ENCODE results near the gene MNAT1. TPM values are rescaled to one million over a fixed set of nuclear protein-coding genes. Genes with fewer than 3 reads are reported as not detected.
"Not testable (repeated sequence)": the region's sequence is repeated elsewhere in the genome, so short reads cannot be mapped to it uniquely, and the experiment has no call there.

The MNAT1 gene
- total RNA-seq, 2 donors from 2014 or later = 48.2 to 52.4 TPM

DNA sequence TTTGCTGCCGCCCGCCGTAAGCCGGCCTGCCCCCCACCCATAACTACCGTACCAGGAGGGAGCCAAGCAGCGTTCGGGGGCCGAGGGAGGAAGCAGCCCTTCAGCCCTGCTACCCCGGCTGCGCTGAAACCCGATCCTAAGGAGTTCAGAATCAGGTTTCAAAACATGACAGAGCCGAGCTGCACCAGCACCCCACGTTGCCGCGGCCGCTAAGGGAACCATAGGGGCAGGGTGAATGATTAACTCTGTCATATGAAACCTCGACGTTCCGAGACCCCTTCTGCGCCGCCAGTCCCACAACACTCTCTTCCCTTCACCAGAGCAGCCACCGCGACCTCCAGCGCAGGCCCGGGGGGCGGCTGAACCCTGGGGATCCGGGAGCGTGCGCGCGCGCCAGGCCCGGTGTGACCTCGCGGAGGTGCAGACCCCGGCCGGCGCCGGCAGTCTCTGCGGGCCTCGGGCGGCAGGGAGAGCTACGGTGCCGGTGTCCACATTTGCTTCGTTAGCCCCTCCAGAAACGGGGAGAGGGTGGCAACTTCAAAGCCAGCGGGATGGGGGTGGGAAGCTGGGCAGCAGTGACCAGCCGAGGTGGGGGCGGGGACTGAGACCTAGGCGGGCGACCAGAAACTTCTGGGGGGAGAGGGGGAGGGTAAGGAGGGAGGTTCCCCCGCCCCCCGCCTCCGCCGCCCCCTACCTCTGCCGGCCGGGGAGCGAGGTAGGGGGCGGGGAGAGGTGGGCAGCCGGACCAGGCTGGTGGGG lies 12.0 kb upstream of the MNAT1 start:
- DNase-seq (ENCODE audit: low spot score) = no peak
- Mint-ChIP-seq H3K27ac (no peak overlapping the region), H3K9me3 (no peaks in the 10 kb centered on the region), H3K36me3 (no peaks in the 10 kb centered on the region), H3K27me3 (peaks cover 49 to 57% of the 10 kb centered on the region in 2 donors), H3K4me3 (peak overlapping the region; percentile 88), H3K4me1 (ENCODE audit: low read depth in 2 of 2) (peaks cover 11 to 18% of the 10 kb centered on the region in 2 donors)
- peak; percentile 25 to 38 for ATAC-seq

DNA sequence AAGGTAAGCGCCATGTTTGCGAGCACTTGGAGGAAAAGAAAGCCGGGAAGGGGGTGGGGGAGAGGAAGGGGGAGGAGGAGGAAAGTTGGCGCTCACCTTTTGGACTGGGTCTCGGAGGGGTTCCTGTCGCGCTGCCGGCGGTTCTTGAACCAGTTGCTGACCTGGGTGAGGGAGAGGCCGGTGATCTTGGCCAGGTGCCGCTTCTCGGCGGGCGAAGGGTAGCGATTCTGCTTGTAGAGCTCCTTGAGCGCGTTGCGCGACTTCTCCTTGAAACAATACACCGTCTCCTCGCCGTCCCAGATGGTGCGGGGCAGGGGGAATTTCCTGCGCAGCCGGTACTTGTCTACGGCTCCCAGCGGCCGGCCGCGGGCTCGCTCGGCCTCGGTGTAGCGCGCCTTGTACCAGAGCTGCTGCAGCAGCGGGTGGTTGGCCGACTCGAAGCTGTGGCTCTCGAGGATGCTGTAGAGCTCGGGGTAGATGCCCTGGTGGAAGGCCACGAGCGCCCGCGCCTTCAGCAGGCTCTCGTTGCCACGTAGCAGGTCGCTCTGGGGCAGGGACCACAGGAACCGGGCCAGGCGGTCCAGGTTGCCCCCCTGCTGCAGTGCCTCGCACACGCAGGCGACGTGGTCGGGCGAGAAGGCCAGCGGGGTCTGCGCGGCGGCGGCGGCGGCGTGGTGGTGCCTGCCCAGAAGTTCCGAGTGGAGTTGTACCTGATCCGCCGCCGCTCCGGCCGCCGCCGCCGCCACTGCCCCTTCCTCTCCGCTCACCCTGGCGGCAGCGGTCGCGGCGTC lies 11.2 kb upstream of the MNAT1 start:
- H3K9me3 Mint-ChIP-seq = no peaks in the 10 kb centered on the region
- ATAC-seq (peak; percentile 68 to 71), DNase-seq (ENCODE audit: low spot score) (no peak)
- H3K4me3 Mint-ChIP-seq = peak overlapping the region; percentile 88
- H3K36me3 Mint-ChIP-seq = no peaks in the 10 kb centered on the region
- peaks cover 11 to 18% of the 10 kb centered on the region in 2 donors for H3K4me1 Mint-ChIP-seq (ENCODE audit: low read depth in 2 of 2)
- no peak overlapping the region for H3K27ac Mint-ChIP-seq
- peaks cover 54 to 60% of the 10 kb centered on the region in 2 donors for H3K27me3 Mint-ChIP-seq

DNA sequence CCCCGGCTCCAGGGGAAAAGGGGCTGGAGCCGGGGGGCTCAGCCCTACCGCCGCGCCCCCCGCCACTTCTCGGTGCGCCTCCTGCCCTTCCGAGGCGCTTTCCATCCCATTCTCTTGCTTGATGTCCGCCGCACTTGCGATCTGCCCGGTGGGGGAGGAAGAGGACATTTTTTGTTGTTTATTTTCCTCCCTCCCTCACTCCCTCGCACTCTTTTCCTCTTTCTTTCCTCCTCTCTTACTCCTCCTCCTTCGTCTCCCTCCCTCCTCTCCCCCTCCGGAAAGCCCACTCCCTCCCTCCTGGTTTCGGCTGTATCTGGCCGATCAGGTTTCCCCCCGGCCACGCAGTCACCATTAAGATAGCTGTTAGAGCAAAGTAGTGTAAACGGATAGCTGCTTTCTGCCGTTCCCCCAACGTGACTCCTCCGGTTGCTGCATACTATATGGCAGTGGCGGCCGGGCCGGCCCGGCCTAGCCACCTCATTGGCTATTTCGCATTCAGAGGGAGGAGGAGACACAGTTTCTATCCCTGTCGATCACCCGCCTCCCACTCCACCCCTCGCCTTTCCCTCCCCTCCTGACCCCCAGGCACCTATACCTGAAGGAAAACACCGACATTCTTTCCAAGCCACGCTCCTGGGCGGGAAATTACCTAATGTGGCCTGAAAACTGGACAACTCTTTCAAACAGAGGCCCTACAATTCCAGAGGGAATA lies 10.5 kb upstream of the MNAT1 start, which contains the start of gene SIX4:
TSS of gene SIX4 (minus strand) at position 445 of the 712 bp plus-strand sequence. CDS start at position 168, 277 bp downstream.
- Mint-ChIP-seq H3K4me3 (peak within 1 kb of the TSS; percentile 88), H3K27ac (no peak within 1 kb of the TSS), H3K9me3 (no peaks in the 10 kb centered on the region)

DNA sequence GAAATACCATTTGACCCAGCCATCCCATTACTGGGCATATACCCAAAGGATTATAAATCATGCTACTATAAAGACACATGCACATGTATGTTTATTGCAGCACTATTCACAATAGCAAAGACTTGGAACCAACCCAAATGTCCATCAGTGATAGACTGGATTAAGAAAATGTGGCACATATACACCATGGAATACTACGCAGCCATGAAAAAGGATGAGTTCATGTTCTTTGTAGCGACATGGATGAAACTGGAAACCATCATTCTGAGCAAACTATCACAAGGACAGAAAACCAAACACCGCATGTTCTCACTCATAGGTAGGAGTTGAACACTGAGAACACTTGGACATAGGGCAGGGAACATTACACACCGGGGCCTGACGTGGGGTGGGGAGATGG lies 3.3 kb upstream of the MNAT1 start:
- ATAC-seq; H3K4me3 Mint-ChIP-seq; DNase-seq (ENCODE audit: low spot score); H3K27ac Mint-ChIP-seq; H3K36me3 Mint-ChIP-seq; H3K9me3 Mint-ChIP-seq: not testable (repeated sequence)
- Mint-ChIP-seq H3K4me1 (ENCODE audit: low read depth in 2 of 2) (peaks cover 16 to 21% of the 10 kb centered on the region in 2 donors), H3K27me3 (peaks cover 34 to 40% of the 10 kb centered on the region in 2 donors)

More for the DNA sequence above, 10.5 kb upstream of the MNAT1 start, which contains the start of gene SIX4:
- ATAC-seq (peak; percentile 67 to 70), DNase-seq (ENCODE audit: low spot score) (no peak)
- peaks cover 11 to 18% of the 10 kb centered on the region in 2 donors for H3K4me1 Mint-ChIP-seq (ENCODE audit: low read depth in 2 of 2)
- H3K27me3 Mint-ChIP-seq = peaks cover 55 to 58% of the 10 kb centered on the region in 2 donors
- peaks cover under 1% of the 10 kb centered on the region for H3K36me3 Mint-ChIP-seq

DNA sequence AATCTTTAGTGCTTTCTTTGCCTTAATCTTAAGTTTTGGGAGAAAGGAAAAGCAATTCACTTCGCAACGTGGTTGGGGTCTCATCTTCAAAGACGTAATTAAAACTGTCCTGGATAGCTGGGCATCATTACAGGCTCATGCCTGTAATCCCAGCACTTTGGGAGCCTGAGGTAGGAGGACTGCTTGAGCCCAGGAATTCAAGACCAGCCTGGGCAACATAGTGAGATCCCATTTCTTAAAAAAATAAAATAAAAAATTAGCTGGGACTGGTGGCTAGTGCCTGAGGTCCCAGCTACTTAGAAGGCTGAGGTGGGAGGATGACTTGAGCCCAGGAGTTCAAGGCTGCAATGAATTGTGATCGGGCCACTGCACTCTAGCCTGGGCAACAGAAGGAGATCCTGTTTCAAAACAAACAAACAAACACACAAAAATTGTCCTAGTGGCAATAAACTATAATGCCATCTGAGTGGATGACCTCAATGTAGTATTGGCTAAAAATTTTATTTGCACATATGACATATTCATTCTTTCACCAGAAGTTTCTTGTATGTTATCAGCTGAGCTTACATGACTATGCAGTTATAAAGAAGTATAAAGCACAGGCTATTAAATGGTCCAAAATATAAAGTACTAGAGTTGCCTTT lies 1.6 kb upstream of the MNAT1 start:
- Mint-ChIP-seq H3K4me3 (no peak overlapping the region), H3K4me1 (ENCODE audit: low read depth in 2 of 2) (peaks cover 16 to 22% of the 10 kb centered on the region in 2 donors), H3K36me3 (peaks cover 10% of the 10 kb centered on the region), H3K27ac (no peak overlapping the region), H3K27me3 (peaks cover 20 to 26% of the 10 kb centered on the region in 2 donors), H3K9me3 (no peaks in the 10 kb centered on the region)
- no peak for DNase-seq (ENCODE audit: low spot score)
- ATAC-seq = no peak

DNA sequence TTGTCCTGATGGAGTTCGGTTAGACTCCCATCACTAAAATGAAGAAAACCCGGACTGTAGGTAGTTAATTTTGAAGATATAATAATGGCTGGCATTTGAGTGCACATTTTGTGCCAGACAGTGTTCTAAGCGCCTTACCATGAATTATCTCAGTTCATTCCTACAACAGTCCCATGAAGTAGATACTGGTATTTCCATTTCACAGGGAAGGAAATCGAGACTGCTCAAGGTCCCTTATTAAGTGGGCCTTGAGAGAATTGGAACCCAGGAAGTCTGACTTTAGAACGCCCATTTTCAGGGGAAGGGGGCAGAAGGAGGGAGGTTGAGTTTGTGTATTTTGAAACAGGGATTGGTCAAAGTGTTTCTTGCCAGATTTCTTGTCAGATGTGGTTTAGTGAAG lies 855 bp downstream of the MNAT1 start:
- H3K27ac Mint-ChIP-seq = peak overlapping the region; percentile 89 to 99
- DNase-seq (ENCODE audit: low spot score) = no peak
- peak overlapping the region; percentile 100 for H3K4me3 Mint-ChIP-seq
- ATAC-seq = no peak
- peaks cover 5% of the 10 kb centered on the region for H3K36me3 Mint-ChIP-seq
- peaks cover 6 to 9% of the 10 kb centered on the region in 2 donors for H3K27me3 Mint-ChIP-seq
- peaks cover 30 to 32% of the 10 kb centered on the region in 2 donors for H3K4me1 Mint-ChIP-seq (ENCODE audit: low read depth in 2 of 2)
- H3K9me3 Mint-ChIP-seq = no peaks in the 10 kb centered on the region

DNA sequence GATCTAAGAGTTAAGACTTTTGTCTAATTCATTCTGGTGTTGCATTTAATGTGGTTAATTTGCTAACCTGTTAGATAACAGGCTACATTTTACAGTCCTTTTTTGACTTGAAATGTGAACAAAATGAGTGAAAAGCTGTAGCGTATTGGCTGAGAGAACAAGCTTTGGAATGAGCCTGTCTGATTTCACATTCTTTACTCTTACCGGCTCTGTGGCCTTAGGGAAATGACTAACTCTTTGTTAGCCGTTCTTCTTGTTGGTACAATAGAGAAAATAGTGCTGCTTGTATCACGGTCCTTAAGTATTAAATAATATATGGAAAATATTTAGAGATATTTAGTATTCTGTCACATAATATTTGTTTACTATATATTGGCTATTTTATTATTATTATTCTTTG lies 1.9 kb downstream of the MNAT1 start:
- peaks cover 30 to 32% of the 10 kb centered on the region in 2 donors for H3K4me1 Mint-ChIP-seq (ENCODE audit: low read depth in 2 of 2)
- H3K9me3 Mint-ChIP-seq = no peaks in the 10 kb centered on the region
- no peaks in the 10 kb centered on the region for H3K27me3 Mint-ChIP-seq
- H3K4me3 Mint-ChIP-seq = no peak overlapping the region
- H3K36me3 Mint-ChIP-seq = peaks cover 5% of the 10 kb centered on the region
- DNase-seq (ENCODE audit: low spot score) = no peak
- no peak overlapping the region for H3K27ac Mint-ChIP-seq
- no peak for ATAC-seq

DNA sequence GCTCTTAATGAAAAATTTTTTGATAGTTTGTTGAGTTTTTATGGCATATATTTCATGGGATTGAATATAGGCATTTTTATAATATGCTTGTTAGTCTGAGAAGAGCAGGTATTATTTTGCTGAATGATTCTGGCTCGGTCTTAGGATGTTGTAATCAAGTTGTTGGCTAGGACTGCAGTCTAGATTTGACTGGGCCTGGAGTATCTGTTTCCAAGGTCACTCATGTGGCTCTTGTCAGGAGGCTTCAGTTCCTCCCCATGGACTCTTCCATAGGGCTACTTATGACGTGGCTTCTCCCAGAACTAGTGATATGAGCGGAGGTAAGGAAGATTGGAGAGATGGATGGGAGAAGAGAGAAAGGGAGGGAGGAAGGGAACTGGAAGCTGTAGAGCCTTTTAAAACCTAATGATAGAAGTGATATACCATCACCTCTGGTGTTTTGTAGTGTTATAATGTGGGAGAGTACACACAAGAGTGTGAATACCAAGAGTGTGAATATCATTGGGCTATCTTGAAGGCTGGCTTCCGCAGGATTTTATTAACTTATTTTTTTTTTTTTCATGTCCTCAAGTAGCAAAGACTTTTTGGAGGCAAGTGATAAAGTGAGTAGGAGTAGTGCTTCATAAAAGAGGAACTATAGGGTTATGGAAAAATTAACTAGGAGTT lies 4.4 kb downstream of the MNAT1 start:
- peak overlapping the region in 1 of 2 donors; percentile 7 for H3K27ac Mint-ChIP-seq

DNA sequence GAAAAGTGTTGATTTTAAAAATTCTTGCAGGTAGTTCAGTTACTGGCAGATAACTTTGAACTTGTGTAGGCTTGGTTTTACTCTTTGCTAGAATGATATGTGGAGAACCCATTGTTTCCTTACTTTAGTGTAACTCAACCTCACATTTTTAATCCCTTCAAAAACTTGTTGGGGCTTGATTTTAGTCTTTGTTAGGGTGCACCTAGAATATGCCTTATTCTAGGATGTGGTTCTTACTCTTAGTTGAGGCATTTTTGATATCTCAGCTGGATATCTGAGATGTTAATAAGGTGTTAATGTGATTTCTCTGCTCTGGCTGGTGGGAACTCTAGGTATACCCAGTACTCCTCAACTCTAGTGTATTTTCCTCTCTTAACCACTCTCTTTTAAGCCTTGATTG lies 10.0 kb downstream of the MNAT1 start:
- H3K36me3 Mint-ChIP-seq = peaks cover 8% of the 10 kb centered on the region
- H3K27me3 Mint-ChIP-seq = no peaks in the 10 kb centered on the region
- ATAC-seq = no peak
- H3K4me3 Mint-ChIP-seq = no peak overlapping the region
- no peak overlapping the region for H3K27ac Mint-ChIP-seq
- H3K9me3 Mint-ChIP-seq = no peaks in the 10 kb centered on the region
- no peak for DNase-seq (ENCODE audit: low spot score)
- H3K4me1 Mint-ChIP-seq (ENCODE audit: low read depth in 2 of 2) = peaks cover 5 to 13% of the 10 kb centered on the region in 2 donors

More for the DNA sequence above, 4.4 kb downstream of the MNAT1 start:
- DNase-seq (ENCODE audit: low spot score) = no peak
- Mint-ChIP-seq H3K9me3 (no peaks in the 10 kb centered on the region), H3K4me1 (ENCODE audit: low read depth in 2 of 2) (peaks cover 32 to 33% of the 10 kb centered on the region in 2 donors), H3K27me3 (no peaks in the 10 kb centered on the region), H3K36me3 (peaks cover 9% of the 10 kb centered on the region), H3K4me3 (peak overlapping the region; percentile 2)
- ATAC-seq = no peak

DNA sequence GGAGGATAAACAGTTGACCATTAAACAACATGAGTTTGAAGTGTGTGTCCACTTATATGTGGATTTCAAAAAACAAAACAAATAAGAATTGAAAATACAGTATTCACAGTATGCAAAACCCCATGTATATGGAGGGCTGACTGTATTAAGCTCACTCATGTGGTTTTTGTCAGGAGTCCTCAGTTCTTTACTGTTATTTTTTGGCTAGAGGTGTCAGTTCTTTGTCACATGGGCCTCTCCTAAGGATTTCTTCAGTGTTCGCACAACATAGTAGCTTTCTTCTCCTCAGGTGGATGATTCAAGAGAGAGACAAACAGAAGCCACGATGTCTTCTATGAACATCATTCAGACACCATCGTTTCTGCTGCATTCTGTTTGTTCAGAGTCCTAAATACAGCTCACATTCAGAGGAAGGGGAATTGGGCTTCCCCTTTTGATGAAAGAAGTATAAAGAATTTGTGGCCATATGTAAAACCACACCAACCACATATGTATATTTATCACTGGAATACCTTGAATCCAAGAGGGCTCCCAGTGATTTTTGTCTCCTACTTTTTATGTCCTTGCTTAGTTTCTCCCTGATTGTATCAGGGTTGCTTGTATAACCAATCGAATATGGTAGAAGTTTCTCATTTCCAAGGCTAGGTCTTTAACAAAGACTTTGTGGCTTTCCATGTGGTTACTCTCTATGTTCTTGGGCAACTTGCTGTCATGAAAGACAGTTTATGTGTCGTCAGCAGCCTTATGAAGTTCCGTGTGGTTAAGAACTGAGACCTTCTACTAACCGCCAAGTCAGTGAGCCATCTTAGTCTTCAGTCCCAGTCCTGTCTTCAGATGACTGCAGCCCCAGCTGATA lies 18.9 kb downstream of the MNAT1 start:
- Mint-ChIP-seq H3K36me3 (no peaks in the 10 kb centered on the region), H3K4me3 (peak overlapping the region; percentile 66), H3K27me3 (no peaks in the 10 kb centered on the region), H3K9me3 (no peaks in the 10 kb centered on the region), H3K27ac (peak overlapping the region; percentile 48 to 79), H3K4me1 (ENCODE audit: low read depth in 2 of 2) (peaks cover 25% of the 10 kb centered on the region in 2 donors)
- ATAC-seq (peak; percentile 98), DNase-seq (ENCODE audit: low spot score) (peak; percentile 85)

DNA sequence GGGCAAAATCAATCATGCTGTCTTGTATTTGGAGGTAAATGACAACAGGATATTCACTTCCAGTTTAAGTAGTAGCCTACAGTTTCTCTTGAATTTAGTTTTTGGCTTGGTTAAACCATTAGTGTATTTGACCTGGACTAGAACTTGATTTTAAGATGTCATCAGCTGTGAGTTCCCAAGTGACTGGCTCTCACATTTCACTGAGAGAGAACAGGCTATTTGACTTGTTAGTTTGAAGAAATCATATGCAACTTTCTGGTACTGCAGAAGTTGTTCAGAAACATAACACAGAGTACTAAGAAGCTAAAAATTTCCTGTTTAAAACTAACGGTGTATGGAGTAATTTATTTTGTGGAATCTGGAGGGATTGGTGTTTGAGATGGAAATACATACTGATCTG lies 22.3 kb downstream of the MNAT1 start:
- Mint-ChIP-seq H3K4me1 (ENCODE audit: low read depth in 2 of 2) (peaks cover 30 to 35% of the 10 kb centered on the region in 2 donors), H3K9me3 (no peaks in the 10 kb centered on the region), H3K36me3 (no peaks in the 10 kb centered on the region), H3K27me3 (no peaks in the 10 kb centered on the region), H3K4me3 (no peak overlapping the region), H3K27ac (peak overlapping the region in 1 of 2 donors; percentile 33)
- no peak for DNase-seq (ENCODE audit: low spot score)
- ATAC-seq = no peak

DNA sequence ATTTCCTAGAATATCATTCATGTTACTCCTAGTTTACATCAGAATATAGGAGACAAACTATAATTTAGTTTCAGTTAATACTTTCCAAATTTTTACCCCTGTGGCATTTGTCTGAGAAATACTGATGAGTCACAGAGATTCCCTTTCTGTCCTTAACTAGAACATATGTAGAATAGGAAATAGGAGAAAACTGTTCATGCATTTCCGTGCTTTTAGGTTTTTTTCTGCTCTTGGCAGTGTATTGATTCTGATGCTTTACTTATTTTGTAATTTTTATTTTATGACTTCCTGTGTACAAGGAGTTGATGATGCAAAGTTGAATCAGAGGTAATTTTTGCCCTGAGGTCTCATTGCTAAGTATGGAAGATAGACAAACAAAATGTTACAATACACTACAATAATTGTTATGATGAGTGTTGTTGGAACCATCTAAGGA lies 23.0 kb downstream of the MNAT1 start:
- Mint-ChIP-seq H3K27ac (peak overlapping the region in 1 of 2 donors; percentile 33), H3K27me3 (no peaks in the 10 kb centered on the region), H3K9me3 (no peaks in the 10 kb centered on the region), H3K4me3 (no peak overlapping the region), H3K36me3 (no peaks in the 10 kb centered on the region), H3K4me1 (ENCODE audit: low read depth in 2 of 2) (peaks cover 33 to 35% of the 10 kb centered on the region in 2 donors)
- DNase-seq (ENCODE audit: low spot score) = no peak
- ATAC-seq = no peak
